D721Med (cell line): Measurements from ENCODE around the gene ANO9.
"Not testable (repeated sequence)": the region's sequence is repeated elsewhere in the genome, so short reads cannot be mapped to it uniquely, and the experiment has no call there.

Experiments
- DNase-seq: peaks from one replicate; pipeline ENCODE4 v3.0.0; 2011; ENCODE audit warnings: low spot score; ENCODE audit not compliant: insufficient read length
- FAIRE-seq: peaks from 2 replicates; lab custom pipeline; 2011; peaks lifted over from hg19 to GRCh38; lab: Jason Lieb, UNC
- CTCF ChIP-seq: IDR thresholded peaks from 2 replicates; pipeline ENCODE4 v1.5.1; 2012; ENCODE audit warnings: mild to moderate bottlenecking, control low read depth; ENCODE audit not compliant: insufficient read depth; ENCODE audit errors: missing control alignments

Gene ANO9

DNA sequence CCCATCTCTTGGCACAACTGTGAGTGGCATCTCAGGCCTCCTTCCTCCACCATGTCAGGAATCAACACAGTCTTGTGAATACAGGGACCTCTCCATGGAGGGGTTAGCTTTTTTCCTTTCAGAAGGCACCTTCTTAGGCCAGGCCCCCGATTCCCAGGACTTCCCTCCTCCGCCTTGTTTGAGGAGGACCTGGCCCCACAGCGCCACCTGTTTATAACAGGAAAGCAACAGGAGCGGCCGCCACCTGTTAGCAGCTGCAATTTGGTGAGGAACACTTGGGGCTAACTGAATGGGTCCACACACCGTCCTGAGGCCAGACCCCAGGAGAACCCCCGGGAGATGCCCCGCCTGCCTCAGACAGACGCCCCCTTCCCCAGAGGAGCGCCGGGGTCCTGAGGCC, 51.6 kb downstream of the ANO9 start:
- DNase-seq (no peak), FAIRE-seq (no peak)
- TF ChIP-seq CTCF, result peak; percentile 20

DNA sequence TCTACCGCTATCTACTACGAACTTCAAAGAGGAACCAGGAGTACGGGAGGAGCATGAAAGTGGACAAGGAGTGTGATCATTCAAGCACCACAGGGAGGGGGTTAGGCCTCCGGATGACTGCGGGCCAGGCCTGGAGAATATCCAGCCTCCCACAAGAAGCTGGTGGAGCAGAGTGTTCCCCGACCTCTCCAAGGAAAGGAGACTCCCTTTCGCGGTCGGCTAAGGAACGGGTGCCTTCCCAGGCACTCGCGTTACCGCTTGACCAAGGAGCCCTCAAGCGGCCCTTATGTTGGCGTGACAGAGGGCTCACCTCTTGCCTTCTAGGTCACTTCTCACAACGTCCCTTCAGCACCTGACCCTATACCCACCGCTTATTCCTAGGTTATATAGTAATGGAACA, 52.4 kb downstream of the ANO9 start:
- not testable (repeated sequence) for FAIRE-seq, DNase-seq

- TF ChIP-seq CTCF, result no peak
- DNase-seq, result no peak
- no peak for FAIRE-seq
Measured at GRCh38 chr11:387193-387793, 54.5 kb downstream of the ANO9 start.

- no peak for FAIRE-seq
Measured at GRCh38 chr11:386483-386882, 55.3 kb downstream of the ANO9 start.

DNA sequence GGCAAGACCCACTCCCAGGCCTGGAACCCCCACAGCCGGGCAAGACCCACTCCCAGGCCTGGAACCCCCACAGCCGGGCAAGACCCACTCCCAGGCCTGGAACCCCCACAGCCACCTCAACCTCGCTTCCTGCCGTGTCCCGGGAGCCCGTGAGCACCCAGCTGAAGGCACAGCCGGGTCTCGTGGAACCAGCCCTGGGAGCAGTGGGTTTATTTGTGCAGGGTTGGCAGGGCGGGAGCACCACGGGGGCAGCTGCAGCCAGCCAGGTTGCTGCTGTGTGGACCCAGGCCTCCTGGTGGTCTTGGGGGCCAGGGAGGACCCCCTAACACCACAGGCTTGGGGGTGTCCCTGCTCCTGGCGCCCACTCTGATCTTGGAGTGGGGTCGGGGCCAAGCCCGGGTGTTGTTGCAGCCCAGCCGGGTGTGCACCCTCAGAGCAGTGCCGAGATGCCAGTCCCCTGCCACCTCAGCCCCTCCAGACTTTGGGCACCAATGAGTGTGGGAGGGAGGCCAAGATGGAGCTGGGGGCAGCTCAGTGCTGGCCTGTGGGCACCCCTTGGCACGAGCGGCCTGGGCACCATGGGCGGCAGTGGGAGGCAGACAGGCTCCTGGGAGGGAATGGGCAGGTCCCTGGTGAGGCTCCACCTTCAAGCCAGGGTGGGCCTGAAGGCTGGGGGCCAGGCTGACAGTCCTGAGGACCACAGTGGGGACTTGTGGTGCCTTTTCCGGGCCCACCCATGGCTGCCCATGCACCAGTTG, 56.0 kb downstream of the ANO9 start:
- DNase-seq (no peak), FAIRE-seq (no peak)
- no peak for TF ChIP-seq CTCF

More at GRCh38 chr11:386483-386882, 55.3 kb downstream of the ANO9 start:
- TF ChIP-seq CTCF, result no peak
- DNase-seq, result no peak

DNA sequence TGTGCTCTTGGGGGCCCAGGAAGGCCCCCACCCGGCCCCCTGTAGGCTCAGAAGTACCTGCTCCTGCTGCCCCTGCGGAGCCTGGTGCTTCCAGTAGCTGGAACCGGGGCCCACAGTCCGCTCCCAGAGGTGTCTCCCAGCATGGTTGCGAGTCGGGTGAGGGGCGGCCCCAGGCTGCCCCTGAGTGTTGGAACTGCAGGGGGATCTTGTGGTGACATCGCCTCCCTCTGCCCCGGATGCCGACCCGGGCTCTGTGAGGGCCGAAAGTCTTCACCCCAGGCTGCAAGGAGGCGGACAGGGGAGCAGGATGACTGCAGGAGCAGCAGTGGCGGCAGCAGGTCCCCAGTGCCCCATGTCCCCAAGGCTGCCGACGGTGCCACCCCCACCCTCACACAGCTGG, 57.3 kb downstream of the ANO9 start:
- DNase-seq (no peak), FAIRE-seq (no peak)
- TF ChIP-seq CTCF, result no peak

- no peak for TF ChIP-seq CTCF
- DNase-seq (no peak), FAIRE-seq (no peak)
Measured at GRCh38 chr11:383431-383830, 58.4 kb downstream of the ANO9 start.
